Middle frontal gyrus (tissue), 1 donor: ENCODE results near the gene CALN1.

Experiments
- DNase-seq: peaks from one replicate; pipeline ENCODE4 v3.0.0-alpha.2; 2015; ENCODE audit warnings: low spot score; ENCODE audit errors: extremely low spot score

CALN1 gene

DNA sequence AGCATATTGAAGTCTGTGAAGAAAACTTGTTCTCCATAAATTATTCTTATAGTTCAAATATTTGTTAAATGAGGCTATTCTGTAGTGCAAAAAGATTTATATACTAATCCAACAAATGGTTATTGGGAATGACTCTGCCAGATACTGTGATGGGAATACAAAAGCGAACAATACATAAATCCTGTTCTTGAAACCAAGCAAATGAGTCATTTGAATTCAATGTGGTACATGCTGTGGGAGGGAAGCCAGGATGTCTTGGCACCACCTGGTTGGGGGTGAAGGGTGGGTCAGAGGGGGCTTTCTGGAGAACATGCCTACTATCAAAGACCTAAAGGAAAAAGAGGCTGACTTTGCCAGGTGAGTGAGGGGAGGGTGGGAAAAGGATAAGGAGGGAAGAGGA, 594.2 kb downstream of the CALN1 start:
- no peak for DNase-seq

DNA sequence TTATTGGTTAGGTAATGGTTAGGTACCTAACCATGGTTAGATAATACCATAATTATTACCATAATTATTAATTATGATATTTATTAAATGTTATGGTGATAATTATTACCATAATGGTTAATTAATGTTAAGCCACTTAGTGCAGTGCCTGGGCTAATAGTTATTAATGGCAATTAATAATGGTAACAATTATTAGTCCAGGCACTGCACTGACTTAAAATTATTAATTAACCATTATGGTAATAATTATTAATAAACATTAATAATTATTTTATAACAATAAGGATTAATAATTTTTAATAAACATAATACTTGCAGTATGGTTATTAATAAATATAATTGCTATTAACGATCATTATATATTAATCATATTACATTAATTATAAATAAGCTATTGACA, 604.0 kb downstream of the CALN1 start:
- DNase-seq = no peak

DNA sequence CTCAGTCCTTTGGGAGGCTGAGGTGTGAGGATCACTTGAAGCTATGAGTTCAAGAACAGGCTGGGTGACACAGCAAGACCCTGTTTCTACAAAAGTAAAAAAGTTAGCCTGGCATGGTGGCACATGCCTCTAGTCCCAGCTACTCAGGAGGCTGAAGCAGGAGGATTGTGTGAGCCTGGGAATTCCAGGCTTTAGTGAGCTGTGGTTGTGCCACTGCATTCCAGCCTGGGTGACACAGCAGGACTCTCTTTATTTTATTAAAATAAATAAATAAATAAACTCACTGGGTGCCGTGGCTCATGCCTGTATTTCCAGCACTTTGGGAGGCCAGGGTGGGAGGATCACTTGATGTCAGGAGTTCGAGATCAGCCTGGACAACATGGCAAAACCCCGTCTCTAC, 607.9 kb downstream of the CALN1 start:
- no peak for DNase-seq

- no peak for DNase-seq
These were observed 610.2 kb downstream of the CALN1 start for GRCh38 chr7:71801976-71802375.

- no peak for DNase-seq
These were observed 611.8 kb downstream of the CALN1 start for GRCh38 chr7:71800321-71800720.

DNA sequence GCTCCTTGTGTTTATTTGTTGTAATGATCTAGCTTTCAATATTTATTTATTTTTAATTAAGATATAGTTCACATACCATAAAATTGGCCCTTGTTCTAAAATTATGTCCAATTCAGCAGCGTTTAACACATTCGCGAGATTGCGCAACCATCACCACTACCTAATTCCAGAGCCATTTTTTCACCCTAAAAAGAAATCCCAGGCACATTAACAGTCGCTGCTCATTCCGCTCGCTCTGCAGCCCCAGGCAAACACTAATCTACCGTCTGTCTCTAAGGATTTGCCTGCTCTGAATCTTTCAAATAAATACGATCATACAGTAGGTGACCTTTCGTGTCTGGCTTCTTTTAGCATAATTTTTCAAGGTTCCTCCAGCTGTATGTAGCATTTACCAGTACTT, 616.7 kb downstream of the CALN1 start:
- DNase-seq = no peak

DNA sequence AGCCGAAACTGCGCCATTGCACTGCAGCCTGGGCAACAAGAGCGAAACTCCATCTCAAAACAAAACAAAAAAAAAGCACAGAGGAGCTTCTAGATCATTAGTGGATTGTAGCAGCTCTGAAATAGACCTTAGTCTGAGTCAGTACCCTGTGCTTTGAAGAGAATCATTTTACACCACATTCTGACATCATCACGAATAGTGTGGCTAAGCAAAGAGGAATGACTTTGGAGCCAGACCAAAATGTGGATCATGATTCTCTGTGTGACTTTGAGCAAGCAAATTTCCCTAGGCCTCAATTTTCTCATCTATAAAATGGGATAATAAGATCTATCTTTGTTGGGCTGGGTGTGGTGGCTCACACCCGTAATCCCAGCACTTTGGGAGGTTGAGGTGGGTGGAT, 618.9 kb downstream of the CALN1 start:
- DNase-seq = no peak

- no peak for DNase-seq
These were observed 624.6 kb downstream of the CALN1 start for GRCh38 chr7:71787513-71787912.

DNA sequence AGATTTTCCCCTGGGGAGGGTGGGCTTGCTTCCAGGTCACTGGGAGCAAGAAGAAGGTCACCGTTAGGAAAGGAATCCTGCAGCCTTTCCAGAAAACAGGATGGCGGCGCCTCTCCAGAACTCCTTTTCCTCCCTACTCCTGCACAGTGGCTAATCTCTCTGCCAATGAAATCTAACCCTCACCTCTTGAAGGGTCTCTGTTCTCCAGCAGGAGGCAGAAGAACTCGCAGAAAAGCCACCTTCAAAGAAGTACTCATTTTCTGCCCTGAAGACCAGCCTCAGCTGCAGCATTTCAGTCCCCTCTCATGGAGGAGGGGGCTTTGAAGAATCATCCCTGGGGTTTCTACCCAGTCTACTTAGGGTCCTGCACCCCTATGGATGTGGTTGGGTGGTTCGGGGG, 626.9 kb downstream of the CALN1 start:
- no peak for DNase-seq

GRCh38 chr7:71784781-71785180, 627.4 kb downstream of the CALN1 start:
- DNase-seq = no peak

DNA sequence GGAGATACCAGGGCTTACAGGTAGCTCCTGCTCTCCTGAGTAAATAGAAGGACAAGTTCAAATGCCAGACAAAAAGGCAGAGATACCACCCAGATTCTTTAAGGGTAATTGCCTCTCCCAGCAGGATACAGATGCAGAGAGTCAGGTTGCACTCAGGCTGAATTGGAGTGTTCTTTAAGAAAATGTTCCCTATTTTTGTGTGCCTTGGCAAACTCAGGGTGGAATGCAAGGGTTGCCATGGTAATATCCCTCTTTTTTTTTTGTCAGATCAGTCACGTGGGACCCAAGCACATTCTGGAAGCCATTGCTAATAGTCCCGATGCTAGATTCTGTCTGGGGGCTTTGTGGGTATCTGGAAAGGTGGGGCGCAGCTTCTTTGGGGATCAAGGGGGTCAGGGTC, 628.0 kb downstream of the CALN1 start:
- no peak for DNase-seq

DNA sequence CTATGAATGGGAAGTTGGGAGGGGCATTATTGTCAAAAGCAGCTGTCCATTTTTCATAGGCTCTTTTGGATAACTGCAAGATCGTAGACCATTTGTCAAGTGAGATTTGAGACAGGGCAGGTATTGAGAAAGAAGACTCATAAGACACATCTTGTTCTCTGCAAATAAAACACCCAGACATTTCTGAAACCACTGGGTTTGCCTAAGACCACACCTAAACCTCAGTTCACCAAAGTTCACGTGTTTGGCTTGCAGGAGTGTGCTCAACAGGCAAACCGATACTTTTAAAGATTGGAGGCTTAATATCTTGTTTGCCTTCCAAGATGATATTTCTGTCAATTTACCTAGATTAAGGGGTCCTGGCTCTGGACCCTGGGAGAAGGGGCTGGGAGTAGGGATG, 628.4 kb downstream of the CALN1 start:
- no peak for DNase-seq

GRCh38 chr7:71782051-71782450, 630.1 kb downstream of the CALN1 start:
- no peak for DNase-seq

DNA sequence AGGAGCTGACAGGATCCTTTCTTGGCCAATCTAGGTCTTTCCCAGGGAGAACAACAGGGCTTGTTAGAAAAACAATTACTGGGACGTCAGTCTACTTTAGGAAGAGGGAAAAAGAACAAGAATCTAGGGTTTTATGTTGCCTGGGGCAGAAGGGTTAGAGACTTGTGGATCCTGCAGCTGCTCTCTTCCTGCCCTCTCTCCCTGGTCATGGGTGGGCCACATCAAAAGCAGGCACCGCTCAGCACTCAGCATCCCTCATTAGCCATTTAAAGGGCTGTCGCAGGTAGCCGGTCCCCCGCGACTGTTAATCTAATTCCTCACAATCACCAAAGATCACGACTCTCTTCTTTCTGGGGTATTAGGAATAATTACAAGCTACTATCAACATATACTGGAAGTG, 631.9 kb downstream of the CALN1 start:
- DNase-seq = no peak

GRCh38 chr7:71777278-71777677, 634.9 kb downstream of the CALN1 start:
- DNase-seq = no peak

GRCh38 chr7:71776726-71777125, 635.4 kb downstream of the CALN1 start:
- DNase-seq = no peak

DNA sequence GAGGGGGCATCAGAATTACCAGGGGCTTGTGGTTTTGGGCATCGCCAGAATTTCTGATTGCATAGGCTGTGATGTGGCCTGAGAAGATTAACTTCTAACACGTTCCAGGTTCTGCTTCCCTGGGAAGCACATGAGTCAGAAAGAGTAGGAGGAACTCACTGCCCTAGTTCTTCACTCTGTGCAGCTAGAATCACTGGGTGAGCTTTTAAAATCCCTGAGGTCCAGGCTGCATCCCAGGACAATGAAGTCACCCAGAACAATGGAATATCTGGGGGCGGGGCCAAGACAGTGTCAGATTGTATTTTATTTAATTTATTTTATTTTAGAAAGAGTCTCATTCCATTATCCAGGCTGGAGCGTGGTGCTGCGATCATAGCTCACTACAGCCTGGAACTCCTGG, 636.5 kb downstream of the CALN1 start:
- no peak for DNase-seq

GRCh38 chr7:71772779-71773178, 639.4 kb downstream of the CALN1 start:
- DNase-seq = no peak

- DNase-seq = no peak
These were observed 641.8 kb downstream of the CALN1 start for GRCh38 chr7:71770269-71770907.

DNA sequence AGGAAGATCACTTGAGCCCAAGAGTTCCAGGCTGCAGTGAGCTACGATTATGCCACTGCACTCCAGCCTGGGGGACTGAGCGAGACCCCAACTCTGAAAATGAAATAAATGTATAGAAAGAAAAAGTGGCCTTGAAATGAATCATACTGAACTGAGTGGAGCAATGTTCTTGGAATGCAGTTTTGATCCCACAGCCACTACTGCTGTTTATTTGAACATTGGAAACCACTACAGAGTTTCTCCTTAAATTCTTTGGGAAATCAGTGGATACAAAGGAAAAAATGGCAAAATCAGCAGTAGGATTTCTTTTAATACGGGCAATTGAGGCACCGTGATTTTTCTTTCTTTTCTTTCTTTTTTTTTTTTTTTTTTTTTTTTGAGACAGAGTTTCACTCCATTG, 642.8 kb downstream of the CALN1 start:
- DNase-seq = no peak

GRCh38 chr7:71768450-71768849, 643.7 kb downstream of the CALN1 start:
- DNase-seq = no peak

GRCh38 chr7:71766016-71766415, 646.1 kb downstream of the CALN1 start:
- no peak for DNase-seq

DNA sequence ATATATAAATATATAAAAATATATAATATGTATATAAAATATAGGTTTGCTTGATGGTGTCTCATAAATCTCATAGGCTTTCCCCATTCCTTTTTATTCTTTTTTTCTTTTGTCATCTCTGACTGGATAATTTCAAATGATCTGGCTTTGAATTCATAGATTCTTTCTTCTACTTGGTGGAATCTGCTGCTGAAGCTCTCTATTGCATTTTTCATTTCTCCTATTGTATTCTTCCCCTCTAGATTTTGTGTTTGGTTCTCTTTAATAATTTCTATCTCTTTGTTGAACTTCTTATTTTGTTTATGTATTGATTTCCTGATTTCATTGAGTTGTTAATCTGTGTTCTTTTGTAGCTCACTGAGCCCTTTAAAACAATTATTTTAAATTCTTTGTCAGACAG, 650.8 kb downstream of the CALN1 start:
- DNase-seq = no peak

GRCh38 chr7:71754828-71755227, 657.3 kb downstream of the CALN1 start:
- no peak for DNase-seq
